Measurements from ENCODE around the gene UNC93A. TPM values are rescaled to one million over a fixed set of nuclear protein-coding genes. Genes with fewer than 3 reads are reported as not detected.

Gene UNC93A
- total RNA-seq, 2 donors from 2014 or later: not detected

GRCh38 chr6:167291623-167292300 is 647 bp downstream of the UNC93A start:
- peak; percentile 4 for DNase-seq (ENCODE audit: low spot score)
- intact Hi-C loops (cut with DNase I): no loop called here

- DNase-seq (ENCODE audit: low spot score): peak; percentile 38
- intact Hi-C loops (cut with DNase I): no loop called here
Observed at GRCh38 chr6:167292301-167293087, 1.4 kb downstream of the UNC93A start.

GRCh38 chr6:167293088-167293589 is 2.0 kb downstream of the UNC93A start:
- DNase-seq (ENCODE audit: low spot score): peak; percentile 56
- intact Hi-C loops (cut with DNase I): no loop called here

GRCh38 chr6:167293590-167294091 is 2.5 kb downstream of the UNC93A start:
- intact Hi-C loops (cut with DNase I): no loop called here
- peak; percentile 62 for DNase-seq (ENCODE audit: low spot score)

GRCh38 chr6:167294241-167294640 is 3.1 kb downstream of the UNC93A start:
- intact Hi-C loops (cut with DNase I): no loop called here
- DNase-seq (ENCODE audit: low spot score): no peak

GRCh38 chr6:167294651-167295494 is 3.8 kb downstream of the UNC93A start:
- peak; percentile 59 for DNase-seq (ENCODE audit: low spot score)
- intact Hi-C loops (cut with DNase I): no loop called here

- intact Hi-C loops (cut with DNase I): no loop called here
Observed at GRCh38 chr6:167295495-167296292, 4.6 kb downstream of the UNC93A start.

GRCh38 chr6:167296293-167296690 is 5.2 kb downstream of the UNC93A start:
- intact Hi-C loops (cut with DNase I): no loop called here
- DNase-seq (ENCODE audit: low spot score): no peak

More at GRCh38 chr6:167295495-167296292, 4.6 kb downstream of the UNC93A start:
- no peak for DNase-seq (ENCODE audit: low spot score)

GRCh38 chr6:167296902-167297301 is 5.8 kb downstream of the UNC93A start:
- intact Hi-C loops (cut with DNase I): no loop called here
- DNase-seq (ENCODE audit: low spot score): no peak

- intact Hi-C loops (cut with DNase I): no loop called here
Observed at GRCh38 chr6:167298127-167298526, 7.0 kb downstream of the UNC93A start.

GRCh38 chr6:167299641-167300308 is 8.7 kb downstream of the UNC93A start:
- intact Hi-C loops (cut with DNase I): no loop called here
- DNase-seq (ENCODE audit: low spot score): no peak

More at GRCh38 chr6:167298127-167298526, 7.0 kb downstream of the UNC93A start:
- DNase-seq (ENCODE audit: low spot score): no peak

- DNase-seq (ENCODE audit: low spot score): peak; percentile 13
- intact Hi-C loops (cut with DNase I): no loop called here
Observed at GRCh38 chr6:167300902-167301777, 10.0 kb downstream of the UNC93A start.

- no peak for DNase-seq (ENCODE audit: low spot score)
Observed at GRCh38 chr6:167302074-167302473, 11.0 kb downstream of the UNC93A start.

GRCh38 chr6:167302796-167303195 is 11.7 kb downstream of the UNC93A start:
- DNase-seq (ENCODE audit: low spot score): no peak
- intact Hi-C loops (cut with DNase I): no loop called here

More at GRCh38 chr6:167302074-167302473, 11.0 kb downstream of the UNC93A start:
- intact Hi-C loops (cut with DNase I): no loop called here

GRCh38 chr6:167303675-167304625 is 12.8 kb downstream of the UNC93A start:
- no peak for DNase-seq (ENCODE audit: low spot score)
- intact Hi-C loops (cut with DNase I): no loop called here

GRCh38 chr6:167304912-167305311 is 13.8 kb downstream of the UNC93A start:
- DNase-seq (ENCODE audit: low spot score): no peak
- intact Hi-C loops (cut with DNase I): no loop called here
